Body of pancreas (tissue), 4 donors: ENCODE results near the gene C19orf85.

Source experiments
- POLR2A ChIP-seq, 3 donors: fragments of 450-650 bp; IDR thresholded peaks; one replicate each; pipeline ENCODE4 v1.6.1; 2016; ENCODE audit warnings: antibody characterized with exemption in 3 of 3, mild to moderate bottlenecking in 2 of 3
- TF ChIP-seq, protein P1 (sequence below), 7 experiments: fragments of 450-650 bp in 4 of 7; fragments of 200-600 bp in 3 of 7; sonication (generic) in 3 of 7; IDR thresholded peaks; one replicate each; pipeline ENCODE4 v1.5.1; 2016 to 2019; ENCODE audit warnings: antibody characterized with exemption in 7 of 7

DNA sequence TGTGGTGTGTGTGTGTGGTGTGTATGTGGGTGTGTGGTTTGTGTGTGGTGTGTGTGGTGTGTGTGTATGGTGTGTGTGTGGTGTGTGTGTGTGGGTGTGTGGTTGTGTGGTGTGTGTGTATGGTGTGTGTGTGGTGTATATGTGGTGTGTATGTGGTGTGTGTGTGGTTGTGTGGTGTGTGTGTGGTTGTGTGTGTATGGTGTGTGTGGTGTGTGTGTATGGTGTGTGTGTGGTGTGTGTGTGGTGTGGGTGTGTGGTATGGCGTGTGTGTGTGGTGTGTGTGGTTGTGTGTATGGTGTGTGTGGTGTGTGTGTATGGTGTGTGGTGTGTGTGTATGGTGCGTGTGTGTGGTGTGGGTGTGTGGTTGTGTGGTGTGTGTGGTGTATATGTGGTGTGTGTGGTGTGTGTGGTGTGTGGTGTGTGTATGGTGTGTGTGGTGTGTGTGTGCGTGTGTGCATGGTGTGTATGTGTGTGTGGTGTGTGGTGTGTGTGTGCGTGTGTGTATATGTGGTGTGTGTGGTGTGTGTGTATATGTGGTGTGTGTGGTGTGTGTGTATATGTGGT is 30.1 kb downstream of the C19orf85 start:
- TF ChIP-seq, protein P1, sequence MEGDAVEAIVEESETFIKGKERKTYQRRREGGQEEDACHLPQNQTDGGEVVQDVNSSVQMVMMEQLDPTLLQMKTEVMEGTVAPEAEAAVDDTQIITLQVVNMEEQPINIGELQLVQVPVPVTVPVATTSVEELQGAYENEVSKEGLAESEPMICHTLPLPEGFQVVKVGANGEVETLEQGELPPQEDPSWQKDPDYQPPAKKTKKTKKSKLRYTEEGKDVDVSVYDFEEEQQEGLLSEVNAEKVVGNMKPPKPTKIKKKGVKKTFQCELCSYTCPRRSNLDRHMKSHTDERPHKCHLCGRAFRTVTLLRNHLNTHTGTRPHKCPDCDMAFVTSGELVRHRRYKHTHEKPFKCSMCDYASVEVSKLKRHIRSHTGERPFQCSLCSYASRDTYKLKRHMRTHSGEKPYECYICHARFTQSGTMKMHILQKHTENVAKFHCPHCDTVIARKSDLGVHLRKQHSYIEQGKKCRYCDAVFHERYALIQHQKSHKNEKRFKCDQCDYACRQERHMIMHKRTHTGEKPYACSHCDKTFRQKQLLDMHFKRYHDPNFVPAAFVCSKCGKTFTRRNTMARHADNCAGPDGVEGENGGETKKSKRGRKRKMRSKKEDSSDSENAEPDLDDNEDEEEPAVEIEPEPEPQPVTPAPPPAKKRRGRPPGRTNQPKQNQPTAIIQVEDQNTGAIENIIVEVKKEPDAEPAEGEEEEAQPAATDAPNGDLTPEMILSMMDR (IDR thresholded peaks at IDR 0.05) = no peak
- no peak for TF ChIP-seq POLR2A (IDR thresholded peaks at IDR 0.05)
